NCI-H82 (cell line): ENCODE data around the gene LPP.

Source experiments
- DNase-seq: peaks from one replicate; lab custom pipeline; 2025; lab: John Stamatoyannopoulos, UW

LPP gene

GRCh38 chr3:188918093-188918492 is 764.1 kb downstream of the LPP start:
- DNase-seq = no peak

GRCh38 chr3:188923671-188924070 is 769.7 kb downstream of the LPP start:
- no peak for DNase-seq

GRCh38 chr3:188925376-188925775 is 771.4 kb downstream of the LPP start:
- DNase-seq = no peak

GRCh38 chr3:188926111-188926510 is 772.2 kb downstream of the LPP start:
- DNase-seq = no peak

- DNase-seq = no peak
Measured at GRCh38 chr3:188926741-188927511, 773.0 kb downstream of the LPP start.

- no peak for DNase-seq
Measured at GRCh38 chr3:188927971-188928370, 774.0 kb downstream of the LPP start.

- DNase-seq = no peak
Measured at GRCh38 chr3:188929137-188929536, 775.2 kb downstream of the LPP start.

GRCh38 chr3:188931036-188931435 is 777.1 kb downstream of the LPP start:
- no peak for DNase-seq

GRCh38 chr3:188931531-188931930 is 777.6 kb downstream of the LPP start:
- no peak for DNase-seq

- DNase-seq = no peak
Measured at GRCh38 chr3:188934989-188935388, 781.0 kb downstream of the LPP start.

GRCh38 chr3:188936597-188937107 is 782.7 kb downstream of the LPP start:
- DNase-seq = no peak

- no peak for DNase-seq
Measured at GRCh38 chr3:188937389-188937788, 783.4 kb downstream of the LPP start.

- no peak for DNase-seq
Measured at GRCh38 chr3:188938999-188939398, 785.0 kb downstream of the LPP start.

- DNase-seq = no peak
Measured at GRCh38 chr3:188939814-188940572, 786.0 kb downstream of the LPP start.
